M059J (cell line): ENCODE measurements around the gene SORCS2. TPM values are rescaled to one million over a fixed set of nuclear protein-coding genes. Genes with fewer than 3 reads are reported as not detected.

ENCODE experiments used
- DNase-seq: peaks from one replicate; pipeline ENCODE4 v3.0.0-alpha.2; 2012; ENCODE audit warnings: low read depth
- total RNA-seq: library from RNA; depleted of rRNA; stranded (reverse); fragments of >200 nt; shearing (Covaris generic); gene quantifications from 2 replicates; pipeline ENCODE4 v1.2.3, GENCODE V29; 2014

Gene SORCS2
- total RNA-seq, 1 experiment from 2014 or later, result 0.02 TPM

DNA sequence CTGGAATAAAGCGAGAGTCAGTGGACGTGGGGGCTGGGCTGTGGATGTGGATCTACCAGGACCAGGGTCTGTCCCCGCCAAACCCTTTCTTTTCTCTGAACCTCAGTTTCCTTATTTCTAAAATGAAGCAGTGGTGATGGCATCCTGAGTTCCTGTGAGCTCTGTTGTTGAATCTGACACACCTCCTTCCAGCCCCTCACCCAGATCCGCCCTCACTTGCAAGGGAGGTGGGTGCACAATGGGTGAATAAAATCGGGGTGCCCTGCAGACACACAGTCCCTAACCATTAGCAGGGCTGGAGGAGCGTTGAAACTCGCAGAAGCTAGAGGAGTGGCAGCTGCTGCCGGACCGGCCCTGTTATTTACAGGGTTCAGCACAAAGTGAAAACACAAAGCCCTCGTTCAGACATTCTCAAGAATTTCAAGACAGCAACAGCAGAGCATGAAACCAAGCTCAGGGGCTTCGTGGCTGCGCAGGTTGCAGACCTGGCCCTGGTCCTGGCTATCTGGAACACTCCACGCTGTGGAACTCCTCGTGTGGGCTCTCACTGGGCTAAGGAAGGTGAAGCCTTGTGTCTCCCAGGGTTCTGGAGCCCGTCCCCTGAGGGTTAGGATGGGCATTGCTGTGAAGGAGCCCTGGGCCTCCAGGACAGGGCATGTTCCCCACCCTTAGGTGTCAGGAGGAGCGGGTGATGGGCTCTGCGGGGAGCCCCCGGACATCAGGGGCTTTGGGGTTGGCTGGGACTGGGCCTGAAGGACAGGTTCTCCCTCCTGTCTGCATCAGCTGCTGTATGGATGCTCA, 199.5 kb downstream of the SORCS2 start:
- no peak for DNase-seq

GRCh38 chr4:7392438-7393421, 200.4 kb downstream of the SORCS2 start:
- DNase-seq, result no peak

DNA sequence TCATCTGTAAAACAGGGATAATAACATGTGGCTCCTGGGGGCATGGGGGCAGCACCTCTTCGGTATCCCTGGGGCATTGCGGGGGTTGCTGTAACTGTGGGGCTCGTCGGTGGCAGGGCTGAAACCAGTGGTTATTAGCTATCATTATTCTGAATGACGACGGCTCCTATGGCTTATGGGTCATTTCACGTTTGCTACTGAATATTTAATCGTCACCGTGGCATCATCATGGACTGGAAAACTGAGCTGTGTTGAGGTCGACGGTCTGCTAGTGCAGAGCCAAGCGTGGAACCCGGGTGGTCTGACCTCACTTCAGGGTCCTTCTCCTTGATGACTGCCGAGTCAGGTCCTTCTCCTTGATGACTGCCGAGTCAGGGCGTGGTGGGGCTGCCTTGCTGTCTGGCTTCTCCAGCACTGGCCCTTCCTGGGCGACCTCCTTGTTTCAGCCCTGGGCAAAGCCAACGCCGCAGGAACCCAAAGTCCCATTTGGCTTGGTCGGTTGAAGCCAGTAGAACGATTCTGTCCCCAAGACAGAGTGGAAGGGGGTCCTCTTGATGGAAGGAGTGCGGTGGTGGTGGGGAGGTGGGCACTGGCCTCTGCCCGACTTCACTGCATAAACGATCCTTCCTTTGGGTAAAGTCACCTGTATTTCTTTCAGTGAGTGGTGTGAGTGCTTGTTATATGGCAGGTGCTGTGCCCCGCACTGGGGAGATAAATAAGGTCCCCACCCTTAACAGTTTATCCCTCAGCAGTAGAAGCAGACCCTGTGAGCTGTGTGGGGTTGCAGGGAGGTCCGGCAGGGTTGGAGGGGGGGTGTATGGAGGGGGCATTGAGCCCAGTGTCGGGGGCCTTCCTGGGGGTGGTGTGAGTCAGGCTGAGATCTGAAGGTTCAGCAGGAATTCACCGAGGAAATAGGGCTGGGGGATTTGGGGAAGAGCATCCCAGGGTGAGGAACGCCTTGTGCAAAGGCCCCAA, 201.6 kb downstream of the SORCS2 start:
- DNase-seq, result no peak

DNA sequence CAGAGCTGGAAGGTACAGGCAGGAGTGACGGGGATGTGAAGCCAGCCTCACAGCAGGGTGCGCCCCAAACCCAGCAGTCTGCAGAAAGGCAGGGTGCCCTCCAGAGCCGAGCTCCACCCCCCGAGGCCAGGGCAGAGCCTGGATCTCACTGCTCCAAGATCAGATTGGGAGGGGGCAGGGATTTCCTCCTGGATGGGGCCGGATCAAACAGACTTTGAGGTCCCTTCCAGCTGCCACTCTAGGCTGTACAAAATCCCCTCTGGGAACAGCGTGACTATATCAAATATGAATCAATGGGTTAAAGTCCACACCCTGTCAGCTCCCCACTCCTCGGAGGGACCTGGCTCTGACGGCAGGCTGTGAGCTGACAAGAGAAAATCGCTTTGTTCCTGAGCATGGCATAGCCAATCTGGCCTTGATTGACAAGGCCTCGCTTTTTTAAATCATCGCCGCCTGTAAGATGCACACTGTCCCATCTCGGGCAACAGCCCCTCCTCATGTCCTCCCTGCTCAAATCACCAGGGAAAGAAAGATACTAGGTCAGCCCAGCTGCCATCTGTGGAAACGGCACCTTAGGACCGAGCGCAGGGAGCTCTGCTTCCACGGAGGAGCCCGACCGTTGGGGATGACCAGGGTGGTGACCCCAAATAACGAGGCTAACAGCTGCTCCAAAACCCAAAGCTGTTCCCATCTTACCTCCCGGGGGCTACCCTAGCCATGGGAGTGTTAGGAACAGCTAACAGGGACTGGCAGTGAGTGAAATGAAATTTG, 202.5 kb downstream of the SORCS2 start:
- no peak for DNase-seq

DNA sequence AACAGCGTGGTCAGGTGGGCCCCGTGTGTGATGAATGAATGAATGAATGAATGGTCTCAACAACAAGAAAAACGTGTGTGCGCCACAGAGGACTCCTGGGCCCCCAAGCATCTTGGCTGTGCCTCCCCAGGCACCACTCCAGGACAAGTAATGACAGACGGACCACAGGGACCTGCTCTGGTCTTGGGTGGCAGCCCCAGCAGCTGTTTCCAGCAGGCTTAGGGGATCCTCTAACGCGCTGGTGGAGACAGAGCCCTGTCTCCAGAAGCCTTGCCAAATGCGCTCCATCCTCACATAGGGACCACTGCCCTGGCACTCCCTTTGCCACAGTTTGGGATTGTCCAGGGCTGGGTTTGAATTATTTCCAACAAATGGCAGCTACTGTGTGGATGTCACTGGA, 203.3 kb downstream of the SORCS2 start:
- DNase-seq, result no peak

GRCh38 chr4:7396186-7396910, 204.0 kb downstream of the SORCS2 start:
- no peak for DNase-seq

DNA sequence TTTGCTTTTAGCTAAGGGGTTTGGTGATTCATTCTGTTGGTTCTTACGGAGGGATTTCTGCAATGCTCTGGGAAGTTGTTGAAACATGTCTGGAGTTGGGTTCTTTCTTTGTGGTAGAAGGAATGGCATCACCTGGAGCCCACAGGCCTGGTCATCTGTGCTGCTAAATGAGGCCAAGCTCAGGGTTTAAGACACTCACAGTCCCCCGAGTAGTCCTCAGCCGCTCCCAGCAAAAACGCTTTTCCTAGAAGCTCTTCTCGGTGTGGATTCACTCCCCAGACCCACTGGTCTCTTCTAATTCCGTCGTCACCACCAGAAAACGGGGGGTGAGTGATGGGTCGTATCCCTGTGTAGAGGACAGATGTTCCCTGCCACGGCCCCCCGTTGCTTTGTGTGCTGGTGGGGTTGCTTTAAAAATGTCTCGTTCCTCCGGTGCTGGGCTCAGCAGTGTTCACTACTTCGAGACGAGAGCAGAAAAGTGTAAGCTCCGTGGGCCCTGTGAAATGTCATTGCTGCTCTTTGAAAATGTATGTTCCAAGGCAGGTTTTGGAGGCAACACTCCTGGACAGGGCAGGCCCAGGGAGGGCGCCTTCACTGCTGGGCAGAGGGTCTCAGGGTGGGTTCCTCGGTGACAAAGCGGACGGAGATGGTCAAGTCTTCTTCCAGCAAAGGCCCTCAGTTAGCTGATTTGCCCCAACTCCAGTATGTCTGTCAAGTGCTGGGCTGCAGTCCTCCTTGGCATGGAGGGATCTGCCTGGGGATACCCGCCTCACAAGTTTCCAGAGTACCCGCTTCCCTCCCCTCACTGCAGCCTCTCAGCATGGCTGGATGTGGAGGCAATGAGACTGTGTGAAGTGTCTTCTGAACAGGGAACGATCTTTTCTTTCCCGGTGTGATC, 205.1 kb downstream of the SORCS2 start:
- no peak for DNase-seq

- DNase-seq, result peak; percentile 31
These were observed 205.7 kb downstream of the SORCS2 start for GRCh38 chr4:7398104-7398423.

DNA sequence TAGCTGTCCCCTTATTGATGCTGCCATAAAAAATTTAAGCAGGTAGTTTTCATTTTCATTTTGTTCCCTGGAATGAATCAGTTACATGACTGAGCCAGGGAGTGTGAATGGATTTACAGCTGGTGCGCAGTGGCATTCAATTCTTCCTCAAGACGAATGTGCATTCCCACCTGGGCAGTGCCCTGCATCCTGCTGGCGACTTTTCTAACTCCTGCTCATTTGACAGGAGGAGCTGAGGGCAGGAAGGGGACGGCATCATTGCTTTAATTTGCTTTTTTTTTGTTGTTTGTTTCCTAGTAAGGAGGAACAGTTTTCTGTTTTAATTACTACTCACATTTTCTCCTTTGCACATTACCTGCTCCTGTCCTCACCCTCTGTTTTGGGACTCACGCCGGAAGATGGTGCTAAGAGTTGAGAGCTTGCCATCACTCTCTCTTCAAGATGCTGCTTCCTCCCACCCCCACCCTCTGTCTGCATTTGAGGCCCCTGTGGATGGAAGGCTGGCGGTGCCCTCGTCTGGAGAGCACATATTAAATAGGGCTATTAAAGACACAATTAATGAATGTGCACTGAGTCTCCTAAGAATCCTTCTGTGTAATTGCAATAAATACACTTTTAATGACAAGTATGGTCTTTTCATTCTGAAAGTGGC, 206.6 kb downstream of the SORCS2 start:
- DNase-seq, result no peak

DNA sequence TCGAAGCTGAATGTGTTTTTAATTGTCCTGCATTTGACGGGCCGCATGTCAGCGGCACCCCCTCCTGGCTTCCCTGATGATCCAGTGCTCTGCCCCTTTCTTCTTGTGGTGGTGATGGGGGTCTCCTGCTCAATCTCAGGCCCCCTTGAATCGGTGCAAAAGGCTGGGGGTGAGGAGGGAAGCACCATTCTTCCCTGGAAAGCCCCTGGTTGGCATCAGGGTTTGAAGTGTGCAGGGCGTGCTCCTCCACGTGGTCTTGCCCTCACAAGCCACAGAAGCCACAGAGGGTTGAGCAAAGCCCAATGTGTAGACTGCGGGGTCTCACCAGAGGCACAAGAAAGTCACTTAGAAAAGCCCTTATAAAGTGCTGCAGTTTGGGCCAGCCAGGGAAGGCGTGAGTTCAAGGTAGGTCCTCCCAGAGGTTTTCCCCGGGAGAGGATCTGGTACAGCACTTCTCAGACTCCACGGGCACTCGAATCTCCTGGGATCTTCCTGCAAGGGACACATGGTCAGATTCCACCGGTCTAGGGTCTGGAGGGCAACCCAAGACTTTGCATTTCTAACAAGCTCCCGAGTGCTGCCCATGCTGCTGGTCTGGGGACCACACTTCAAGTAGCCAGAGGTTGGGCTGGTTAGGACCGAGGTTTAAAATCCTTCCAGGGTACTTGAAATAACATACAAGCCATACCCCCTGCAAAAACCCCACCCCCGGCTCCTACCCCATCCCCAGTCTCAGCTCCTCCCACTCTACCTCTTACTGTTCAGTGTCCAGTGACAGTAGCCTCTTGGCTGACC, 207.3 kb downstream of the SORCS2 start:
- no peak for DNase-seq

DNA sequence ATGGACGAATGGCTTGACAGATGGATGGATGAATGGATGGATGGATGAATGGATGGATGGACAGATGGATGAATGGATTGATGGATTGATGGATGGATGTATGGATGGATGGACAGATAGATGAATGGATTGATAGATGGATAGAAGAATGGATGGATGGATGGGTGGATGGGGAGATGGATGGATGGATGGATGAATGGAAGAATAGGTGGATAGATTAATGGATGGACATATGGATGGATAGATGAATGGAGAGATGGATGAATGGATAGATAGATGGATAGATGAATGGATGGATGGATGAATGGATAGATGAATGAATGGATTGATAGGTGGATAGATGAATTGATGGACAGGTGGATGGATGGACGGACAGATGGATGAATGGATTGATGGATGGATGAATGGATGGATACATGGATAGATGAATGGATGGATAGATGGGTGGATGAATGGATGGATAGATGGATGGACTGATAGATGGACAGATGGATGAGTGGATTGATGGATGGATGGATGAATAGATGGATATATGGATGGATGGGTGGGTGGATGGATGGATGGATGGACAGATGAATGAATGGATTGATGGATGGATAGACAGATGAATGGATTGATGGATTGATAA, 208.4 kb downstream of the SORCS2 start:
- no peak for DNase-seq

DNA sequence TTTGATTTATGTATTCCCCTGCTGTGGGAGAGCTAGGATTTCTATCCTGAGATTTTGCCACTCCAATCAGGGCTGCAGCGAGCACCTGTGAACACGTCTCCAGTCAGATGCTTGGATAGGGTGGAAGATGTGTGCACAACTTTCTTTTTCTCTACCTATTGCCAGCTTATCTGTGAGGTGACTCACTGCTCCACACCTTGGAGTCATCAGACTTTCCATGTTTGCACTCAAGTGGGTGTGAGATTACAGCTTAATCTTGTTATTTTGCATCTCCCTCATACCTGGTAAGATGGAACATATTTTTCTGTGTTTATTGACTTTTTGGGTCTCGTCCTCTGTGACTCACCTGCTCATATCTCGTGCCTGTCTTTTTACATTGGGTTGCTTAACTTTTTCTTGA, 210.2 kb downstream of the SORCS2 start:
- no peak for DNase-seq

DNA sequence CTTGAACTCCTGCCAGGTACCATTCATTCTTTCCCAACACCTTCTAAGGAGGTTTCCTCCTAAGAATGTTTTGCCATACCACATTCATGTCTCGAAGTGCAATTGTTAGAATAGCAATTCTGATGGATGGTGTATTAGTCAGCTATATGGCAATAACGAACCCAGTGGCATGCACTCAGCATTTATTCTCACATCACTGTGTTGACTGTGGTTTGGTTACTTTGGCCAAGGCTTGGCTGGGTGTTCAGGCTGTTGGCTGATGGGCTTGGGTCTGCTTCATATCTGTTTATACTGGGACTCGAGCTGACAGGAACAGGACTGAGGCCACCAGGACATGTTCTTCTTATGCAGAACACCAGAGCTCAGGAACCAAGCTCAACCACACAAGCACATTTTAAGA, 210.7 kb downstream of the SORCS2 start:
- no peak for DNase-seq

- DNase-seq, result no peak
These were observed 215.8 kb downstream of the SORCS2 start for GRCh38 chr4:7408166-7408565.

GRCh38 chr4:7410446-7410845, 218.1 kb downstream of the SORCS2 start:
- DNase-seq, result no peak

DNA sequence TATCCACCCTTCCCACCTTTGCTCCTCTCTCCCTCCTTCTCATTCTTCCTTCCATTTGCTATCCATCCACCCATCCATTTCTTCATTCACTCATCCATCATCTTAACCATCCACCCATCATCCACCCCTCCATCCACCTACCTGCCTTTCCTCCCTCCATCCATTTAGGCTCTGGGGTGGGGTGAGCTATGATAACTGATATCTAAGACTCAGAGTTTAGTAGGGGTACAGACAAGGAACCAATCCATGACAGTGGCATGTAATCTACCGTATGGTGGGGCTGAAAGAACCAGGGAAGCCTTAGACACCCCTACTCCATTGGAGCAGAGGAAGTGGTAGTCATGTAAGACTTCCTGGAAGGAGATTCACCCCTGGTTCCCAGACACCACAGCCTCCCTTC, 219.2 kb downstream of the SORCS2 start:
- no peak for DNase-seq

DNA sequence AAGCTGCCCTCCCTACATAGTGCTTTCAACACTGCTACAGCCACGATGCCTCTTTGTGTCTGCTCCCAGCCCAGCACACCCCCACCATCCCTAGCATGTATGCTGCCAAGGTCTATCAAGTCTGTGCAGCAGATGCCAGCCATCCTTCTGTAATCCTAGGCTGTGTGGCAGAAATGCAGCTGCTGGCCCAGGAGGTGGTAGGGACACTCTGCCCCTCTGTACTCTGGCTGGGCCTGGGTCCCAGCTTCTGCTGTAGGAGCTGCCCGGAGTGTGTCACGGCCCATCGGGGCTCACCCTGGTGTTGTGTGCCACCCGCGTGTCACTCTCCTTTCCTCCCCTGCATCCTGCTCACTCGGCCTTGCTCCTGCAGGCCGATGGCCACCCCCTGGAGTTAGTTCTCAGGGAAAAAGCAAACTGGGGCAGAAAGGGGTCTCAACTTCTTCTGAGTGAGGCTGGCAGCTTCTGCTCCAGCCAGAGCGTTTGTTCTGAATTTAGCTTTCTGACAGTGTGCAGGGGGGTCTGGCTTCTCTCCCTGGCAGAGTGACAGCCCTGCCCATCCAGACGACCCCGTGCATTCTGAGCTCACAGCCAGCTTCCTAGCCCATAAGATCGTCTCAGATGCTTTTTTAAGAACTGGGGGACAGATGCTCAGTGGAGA, 219.7 kb downstream of the SORCS2 start:
- DNase-seq, result no peak
